ENCODE results near the gene PCBP3.

- TF ChIP-seq CTCF (IDR thresholded peaks at IDR 0.05) (no peak), POLR2A (IDR thresholded peaks at IDR 0.05) (no peak)
Measured at GRCh38 chr21:45698493-45699184, 55.1 kb downstream of the PCBP3 start.
